ENCODE data around the gene MROH8.

The MROH8 gene

DNA sequence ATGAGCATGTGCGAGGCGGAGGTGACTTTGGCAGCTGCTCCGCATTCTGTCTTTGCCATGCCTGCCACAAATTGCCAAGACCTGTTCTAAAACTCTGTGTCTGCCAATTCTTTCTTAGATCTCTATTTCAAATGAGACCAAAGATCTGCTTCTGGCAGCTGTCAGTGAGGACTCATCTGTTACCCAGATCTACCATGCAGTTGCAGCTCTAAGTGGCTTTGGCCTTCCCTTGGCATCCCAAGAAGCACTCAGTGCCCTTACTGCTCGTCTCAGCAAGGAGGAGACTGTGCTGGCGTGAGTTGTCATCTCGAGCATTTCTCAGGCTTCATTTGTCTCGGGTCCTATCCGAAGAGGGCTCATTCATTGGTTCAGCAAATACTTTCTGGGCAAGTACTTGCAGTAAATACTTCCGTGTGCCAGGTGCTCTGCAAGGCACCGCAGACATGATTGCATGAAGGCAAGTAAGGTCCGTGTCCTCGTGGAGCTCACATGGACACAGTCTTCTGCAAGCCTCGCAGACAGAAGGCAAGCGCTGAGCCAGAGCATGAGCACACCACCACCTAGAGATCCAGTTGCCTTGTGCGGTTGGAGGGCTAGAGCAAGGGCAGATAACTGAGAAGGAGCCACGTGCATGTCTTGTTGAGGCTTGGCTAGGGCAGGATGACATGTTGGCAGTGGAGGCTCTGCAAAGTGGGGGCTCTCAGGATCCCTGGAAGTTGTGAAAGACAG is 19.7 kb upstream of the MROH8 start:
- DNase-seq (ENCODE audit: low read depth) = no peak

DNA sequence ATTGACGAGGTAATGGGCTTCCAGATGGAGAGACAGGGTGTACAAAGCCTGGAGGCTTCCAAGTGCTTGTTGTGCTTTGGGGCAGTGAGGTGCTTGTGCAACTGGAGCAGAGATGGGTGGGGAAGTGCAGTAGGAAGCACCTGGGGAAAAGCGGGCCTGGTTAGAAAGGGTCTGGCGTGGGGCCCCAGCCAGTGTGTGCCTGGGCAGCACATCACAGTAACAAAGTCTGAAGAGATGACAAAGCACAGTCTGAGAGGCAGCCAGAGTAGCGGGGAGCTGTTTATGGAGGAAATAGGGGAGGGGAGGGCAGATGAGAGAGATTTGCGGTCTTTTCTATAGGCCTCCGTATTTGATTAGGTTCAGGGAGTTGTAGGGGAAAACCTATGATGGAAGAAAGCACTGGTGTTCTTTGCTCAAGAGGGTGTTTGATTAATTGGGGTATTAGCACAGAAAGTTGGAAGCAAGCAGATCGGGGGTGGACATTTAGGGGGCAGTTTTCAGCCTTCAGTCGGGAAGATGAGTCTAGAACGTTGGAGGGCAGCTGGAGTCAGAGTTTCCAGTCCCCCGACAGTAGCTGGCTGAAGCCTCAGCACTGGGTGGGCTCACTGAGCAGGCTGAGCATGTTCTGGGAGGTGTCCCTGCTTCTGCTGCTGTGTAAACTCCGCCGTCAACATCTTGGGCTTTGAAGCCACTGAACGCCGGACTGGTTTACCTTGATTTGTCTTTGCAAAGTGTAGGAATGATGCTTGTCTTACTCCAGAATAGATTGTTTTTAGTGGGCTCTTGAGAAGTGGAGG is 15.5 kb upstream of the MROH8 start:
- no peak for DNase-seq (ENCODE audit: low read depth)

DNA sequence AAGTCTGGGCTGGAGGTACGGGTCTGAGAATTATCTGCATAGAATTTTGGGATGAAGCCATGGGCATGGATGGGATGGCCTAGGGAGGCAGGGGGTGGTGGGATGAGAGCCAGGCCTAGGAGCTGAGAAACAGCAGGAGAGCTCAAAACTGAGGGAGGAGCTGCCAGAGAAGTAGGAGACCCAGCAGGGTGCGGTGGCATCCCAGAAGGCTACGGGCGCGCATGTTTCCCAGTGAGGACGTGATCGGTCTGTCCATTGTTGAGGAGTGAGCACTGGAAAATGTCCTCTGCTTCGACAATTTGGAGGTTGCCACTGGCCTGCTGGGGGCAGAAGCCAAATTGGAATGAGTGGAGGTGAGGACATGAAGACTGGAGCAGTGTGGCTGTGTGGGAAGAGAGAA is 14.5 kb upstream of the MROH8 start:
- no peak for DNase-seq (ENCODE audit: low read depth)

DNA sequence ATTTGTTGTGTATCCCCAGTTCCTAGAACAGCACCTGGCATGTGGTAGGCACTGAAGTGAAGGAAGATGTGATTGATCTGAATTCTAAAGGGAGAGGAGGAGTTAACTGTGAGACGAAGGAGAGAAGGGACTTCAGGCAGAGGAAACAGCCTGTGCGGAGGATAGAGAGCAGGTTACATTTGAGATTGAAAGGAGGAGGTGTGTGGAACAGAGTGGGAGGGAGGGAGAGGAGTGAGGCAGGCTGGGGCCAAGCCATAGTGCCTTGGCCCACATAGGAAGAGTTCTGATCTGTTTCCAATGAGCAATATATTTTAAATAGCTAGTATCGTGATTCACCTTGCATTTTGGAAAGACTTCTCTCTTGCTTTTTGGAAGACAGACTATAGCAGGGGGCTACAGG is 13.9 kb upstream of the MROH8 start:
- no peak for DNase-seq (ENCODE audit: low read depth)

DNA sequence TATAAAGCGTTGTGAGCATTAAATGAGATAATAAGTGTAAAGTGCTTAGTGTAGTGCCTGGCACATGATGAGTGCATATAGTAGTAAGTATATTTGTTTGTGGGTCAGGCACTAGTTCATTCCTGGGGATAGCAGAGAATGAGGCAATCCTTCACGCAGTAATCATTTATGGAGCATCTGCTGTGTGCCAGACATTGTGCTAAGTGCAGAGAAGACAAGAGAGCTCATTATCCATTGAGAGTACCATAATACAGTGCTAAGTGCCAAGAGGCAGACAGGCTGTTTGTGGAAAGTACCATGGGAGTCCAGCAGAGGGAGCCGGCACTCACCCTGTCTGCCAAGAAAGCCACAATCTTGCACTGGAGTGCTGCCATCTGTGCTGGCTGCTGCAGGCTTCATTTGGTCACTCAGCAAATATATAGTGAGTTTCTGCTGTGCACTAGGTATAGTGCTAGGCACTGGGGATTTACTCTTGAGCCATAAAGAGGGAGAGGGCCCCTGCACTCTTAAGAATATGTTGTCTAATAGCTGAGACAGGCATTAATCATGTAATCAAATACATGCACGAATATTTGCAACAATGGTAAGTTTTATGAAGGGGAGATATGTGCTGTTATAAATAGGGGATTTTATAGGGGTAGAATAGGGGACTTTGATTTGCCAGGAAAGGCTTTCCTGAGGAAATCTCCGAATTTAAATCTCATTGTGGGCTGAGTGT is 12.9 kb upstream of the MROH8 start:
- DNase-seq (ENCODE audit: low read depth) = peak; percentile 86

DNA sequence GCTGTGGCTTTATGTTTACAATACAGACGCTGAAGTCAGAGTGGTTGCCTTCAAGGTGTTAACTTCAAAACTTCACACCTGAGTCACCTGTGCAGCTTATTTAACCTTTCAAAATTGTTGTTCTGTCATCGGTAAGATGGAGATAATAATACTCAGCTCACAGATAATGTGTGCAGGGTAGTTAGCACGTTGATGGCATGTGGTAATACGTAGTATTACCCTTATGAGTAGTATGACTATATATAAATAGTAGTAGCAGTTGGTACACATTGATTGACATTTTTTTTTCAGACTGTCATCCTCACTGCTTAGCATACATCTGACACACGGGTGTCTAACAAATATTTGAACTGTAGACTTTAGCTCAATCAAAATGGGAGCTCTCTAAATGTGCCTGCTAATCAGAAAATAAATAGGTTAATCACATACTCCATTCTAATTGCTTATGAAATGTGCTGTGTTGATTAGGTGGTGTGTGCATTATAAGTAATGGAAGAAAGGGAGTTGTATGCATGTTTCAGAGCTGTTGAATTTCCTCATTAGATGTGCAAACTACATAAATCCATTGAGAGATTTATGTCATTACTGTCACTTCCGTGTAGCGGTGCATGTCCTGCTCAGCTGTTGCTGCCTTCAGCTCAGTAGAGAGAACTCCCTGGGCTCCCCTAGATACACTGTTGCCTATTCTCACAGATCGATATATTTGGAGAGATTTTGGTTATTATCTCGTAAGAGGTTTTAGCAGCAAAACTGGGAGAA is 11.2 kb upstream of the MROH8 start:
- no peak for DNase-seq (ENCODE audit: low read depth)

DNA sequence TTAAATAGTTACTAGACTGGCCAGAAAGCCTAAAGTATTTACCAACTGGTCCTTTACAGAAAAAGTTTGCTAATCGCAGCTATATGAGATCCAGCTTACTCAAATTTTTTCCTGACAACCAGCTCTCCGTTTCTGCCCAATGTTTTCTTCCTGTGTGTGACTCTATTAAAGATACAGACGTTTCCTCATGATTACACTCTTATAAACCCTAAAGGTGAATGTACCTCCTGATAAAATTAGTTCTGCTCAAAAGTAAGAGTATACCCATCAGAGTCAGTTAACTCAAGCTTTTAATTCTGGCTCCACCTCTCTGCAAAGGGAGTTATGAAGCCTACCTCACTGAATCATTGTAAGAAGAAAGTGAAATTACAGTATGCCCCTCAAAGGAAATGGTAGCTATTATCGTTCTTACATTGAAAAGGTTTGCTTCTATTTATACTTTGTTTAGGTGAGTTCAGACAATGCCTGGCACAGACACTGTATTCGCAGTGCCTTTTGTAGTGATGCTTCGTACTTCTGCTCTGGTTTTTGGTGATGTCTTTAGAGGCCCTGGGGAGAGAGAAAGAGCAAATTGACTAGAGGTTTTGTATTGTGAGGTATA is 10.2 kb upstream of the MROH8 start:
- DNase-seq (ENCODE audit: low read depth) = no peak

DNA sequence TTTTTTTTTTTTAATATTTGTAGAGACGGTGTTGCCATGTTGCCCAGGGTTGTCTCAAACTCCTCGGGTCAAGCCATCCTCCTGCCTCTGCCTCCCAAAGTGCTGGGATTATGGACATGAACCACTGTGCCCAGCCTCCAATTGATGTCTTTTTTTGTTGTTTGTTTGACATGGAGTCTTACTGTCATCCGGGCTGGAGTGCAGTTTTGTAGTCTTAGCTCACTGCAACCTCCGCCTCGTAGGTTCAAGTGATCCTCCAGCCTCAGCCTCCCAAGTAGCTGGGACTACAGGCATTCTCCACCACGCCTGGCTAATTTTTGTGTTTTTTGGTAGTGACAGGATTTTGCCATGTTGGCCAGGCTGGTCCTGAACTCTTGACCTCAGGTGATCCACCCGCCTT is 9.4 kb upstream of the MROH8 start:
- DNase-seq (ENCODE audit: low read depth) = no peak

DNA sequence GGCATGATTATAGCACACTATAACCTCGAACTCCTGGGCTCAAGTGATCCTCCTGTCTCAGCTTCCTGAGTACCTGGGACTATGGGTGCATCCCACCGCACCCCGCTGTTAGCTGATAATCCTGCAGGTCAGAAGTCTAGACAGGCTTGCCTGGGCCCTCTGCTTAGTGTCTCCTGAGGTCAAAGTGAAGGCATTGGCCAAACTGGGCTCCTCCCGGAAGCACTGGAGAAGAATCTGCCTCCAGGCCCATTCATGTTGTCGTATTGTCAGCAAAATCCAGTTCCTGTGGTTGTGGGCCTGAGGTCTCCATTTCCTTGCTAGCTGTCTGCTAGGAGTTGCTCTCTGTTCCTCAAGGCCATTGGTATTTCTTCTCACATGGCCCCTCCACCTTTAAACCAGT is 6.3 kb upstream of the MROH8 start:
- no peak for DNase-seq (ENCODE audit: low read depth)

DNA sequence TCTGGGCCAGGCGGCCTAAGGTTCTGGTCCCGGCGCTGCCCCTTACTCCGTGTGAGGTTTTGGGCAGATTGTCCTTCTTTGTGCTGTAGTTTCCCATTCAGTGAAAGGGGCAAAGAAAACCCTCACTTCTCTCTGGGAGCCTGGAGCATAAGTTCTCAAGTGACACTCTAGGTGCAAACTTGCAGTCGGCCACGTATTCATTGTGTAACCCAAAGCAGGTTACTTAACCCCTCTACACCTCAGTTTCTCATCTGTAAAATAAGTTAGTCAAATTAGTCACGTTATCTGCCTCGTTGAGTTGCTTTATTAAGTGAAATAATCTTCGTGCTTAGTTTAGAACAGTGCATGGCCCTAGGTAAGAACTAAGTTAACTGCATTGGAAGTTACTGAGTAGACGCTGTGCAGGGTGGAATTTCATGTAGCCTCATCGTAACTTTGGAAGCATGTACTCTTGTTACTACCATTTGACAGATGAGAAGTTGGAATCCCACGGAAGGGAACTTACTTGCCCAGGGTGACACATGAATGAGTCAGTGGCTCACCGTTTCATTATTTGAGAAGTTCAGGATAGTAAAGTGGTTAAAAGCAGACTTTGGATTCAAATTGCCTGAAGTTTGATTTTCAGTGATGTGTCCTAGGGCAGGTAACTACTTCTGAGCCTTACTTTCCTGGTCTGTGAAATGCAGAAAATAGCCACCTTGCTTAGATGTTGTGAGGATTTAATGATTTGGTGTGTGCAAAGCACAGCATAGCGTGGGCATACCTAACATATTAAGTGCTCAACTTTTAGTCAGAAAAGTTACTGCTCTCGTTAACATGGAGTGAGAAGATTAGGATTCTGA is 556 bp upstream of the MROH8 start:
- DNase-seq (ENCODE audit: low read depth) = peak; percentile 87

DNA sequence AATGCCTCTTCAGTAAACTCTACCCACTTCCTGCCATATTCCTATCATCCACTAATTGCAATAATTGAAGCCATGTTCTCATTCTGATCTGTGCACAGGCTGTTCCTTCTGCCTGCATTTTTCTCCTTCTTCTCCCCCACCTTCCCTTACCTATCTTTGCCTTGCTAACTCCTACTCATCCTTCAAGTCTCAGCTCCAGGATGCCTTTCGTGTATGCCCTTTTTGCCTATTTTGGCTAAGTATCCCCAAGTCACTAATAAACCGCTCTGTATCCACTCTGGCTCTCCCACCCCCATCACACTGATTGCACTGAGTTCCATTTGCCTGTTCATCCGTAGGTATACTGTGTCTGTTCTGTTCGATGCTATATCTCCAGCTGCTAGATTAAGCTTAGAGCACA is 6.5 kb downstream of the MROH8 start:
- DNase-seq (ENCODE audit: low read depth) = no peak

DNA sequence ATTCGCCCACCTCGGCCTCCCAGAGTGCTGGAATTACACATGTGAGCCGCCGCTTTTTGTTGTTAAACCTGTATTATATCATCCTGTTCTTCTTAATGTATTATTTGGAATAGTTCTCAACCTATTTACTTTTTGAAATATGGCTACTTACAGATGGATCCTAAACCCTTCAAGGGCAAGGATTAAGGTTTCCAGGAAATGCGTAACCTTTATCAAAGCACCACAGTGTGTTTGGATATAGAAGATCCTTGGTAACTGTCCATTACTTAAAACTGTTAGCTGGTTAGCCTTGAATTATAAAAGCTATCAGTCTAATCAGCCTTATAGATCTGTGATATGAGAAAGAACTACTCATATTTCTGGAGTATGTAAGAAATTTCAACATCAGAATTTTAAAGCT is 12.5 kb downstream of the MROH8 start:
- DNase-seq (ENCODE audit: low read depth) = no peak

DNA sequence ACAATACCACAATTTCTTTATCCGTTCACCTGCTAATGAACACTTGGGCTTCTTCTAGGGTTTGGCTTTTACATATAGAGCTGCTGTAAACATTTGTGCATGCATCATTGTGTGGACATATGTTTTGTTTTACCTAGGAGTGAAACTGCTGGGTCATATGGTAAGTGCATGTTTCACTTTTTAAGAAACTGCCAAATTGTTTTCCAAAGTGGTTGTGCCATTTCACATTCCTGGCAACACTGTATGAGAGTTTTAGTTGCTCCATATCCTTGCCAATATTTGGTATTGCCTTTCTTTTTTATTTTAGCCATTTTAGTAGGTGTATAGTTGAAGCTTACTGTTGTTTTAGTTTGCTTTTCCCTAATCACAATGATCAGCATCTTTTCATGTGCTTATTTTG is 14.3 kb downstream of the MROH8 start:
- no peak for DNase-seq (ENCODE audit: low read depth)

DNA sequence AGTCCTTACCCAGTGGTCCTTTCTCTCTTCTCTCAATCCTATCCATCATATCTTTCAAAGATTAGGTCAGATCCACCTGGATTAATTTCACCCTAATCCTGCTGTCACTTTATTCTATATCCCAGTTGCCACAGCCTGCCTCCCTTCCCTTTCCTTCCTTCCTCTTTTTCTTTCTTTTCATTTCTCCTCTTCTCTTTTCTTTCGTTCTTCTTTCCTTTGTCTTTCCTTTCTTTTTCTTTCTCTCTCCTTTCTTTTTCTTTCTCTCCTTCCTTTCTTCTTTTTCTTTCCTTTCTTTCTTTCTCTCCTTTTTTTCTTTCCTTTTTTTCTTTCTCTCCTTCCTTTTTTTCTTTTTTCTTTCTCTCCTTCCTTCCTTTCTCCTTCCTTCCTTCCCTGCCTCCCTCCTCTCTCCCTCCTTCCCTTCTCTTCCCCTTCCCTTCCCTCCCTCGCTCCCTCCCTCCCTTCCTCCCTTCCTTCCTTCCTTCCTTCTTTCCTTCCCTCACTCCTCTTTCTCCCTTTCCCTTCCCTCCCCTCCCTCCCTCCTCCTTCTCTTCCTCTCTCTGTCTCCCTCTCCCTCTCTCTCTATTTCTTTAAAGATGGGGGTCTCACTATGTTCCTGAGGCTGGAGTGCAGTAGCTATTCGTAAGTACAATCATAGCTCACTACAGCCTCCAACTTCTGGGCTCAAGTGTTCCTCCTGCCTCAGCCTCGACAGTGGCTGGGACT is 15.4 kb downstream of the MROH8 start:
- no peak for DNase-seq (ENCODE audit: low read depth)

DNA sequence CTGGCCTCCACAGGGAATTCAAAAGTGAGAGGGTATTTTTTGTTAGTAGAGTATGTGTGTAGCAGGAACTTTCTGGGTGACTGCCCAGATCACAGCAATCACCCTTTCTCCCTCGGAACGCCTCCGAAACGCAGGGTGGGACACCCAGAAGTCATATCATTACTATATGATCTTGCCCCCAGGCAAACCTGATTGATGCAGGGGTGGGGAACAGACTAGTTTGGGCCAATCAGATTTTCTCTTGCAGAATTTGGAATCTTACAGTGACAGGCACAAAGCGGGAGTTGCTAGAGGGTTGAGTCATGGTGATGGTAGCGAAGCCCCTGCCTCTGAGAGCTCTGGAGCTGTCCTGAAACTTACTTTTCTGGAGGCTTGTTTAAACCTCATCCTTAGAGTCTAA is 16.7 kb downstream of the MROH8 start:
- no peak for DNase-seq (ENCODE audit: low read depth)

DNA sequence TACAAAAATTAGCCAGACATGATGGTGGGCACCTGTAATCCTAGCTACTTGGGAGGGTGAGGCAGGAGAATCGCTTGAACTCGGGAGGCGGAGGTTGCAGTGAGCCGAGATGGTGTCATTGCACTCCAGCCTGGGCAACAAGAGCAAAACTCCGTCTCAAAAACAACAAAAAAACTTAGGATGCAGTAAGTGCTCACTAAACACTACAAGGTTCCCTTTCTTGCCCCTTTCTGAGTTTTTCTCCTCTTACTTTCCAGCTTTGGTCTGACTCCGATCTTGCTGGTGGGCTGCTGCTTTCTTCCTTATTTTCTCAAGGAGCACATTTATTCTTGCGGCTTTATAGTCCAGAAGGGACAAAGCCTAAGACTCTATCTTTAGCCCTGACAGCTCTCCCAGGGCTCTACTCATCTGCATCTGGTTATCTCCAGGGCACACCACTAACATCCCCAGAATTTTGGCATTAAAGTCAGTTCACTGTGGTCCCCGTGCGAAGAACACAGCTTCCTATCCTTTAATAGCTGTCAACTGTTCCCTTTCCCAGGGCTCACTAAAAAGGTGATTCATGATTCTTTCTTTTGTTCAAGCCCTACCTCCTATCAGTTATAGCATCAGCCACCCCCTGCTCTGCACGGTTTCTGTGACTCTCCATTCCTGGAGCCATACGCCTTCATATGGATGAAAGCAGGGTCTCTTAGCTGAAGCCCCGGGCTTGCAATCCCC is 17.4 kb downstream of the MROH8 start:
- no peak for DNase-seq (ENCODE audit: low read depth)

DNA sequence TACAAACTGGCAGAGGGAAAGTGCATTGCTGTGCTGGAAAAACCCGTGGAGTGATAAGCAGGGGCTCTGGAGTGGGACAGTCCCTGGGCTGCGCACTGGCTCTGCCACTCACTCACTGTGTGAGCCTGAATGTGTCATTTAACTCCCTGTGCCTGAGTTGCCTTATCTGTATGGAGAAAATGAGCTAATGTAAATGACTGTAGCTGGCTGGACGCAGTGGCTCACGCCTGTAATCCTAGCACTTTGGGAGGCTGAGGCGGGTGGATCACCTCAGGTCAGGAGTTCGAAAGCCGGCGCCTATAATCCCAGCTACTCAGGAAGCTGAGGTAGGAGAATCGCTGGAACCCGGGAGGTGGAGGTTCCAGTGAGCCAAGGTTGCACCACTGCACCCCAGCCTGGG is 18.7 kb downstream of the MROH8 start:
- DNase-seq (ENCODE audit: low read depth) = no peak

DNA sequence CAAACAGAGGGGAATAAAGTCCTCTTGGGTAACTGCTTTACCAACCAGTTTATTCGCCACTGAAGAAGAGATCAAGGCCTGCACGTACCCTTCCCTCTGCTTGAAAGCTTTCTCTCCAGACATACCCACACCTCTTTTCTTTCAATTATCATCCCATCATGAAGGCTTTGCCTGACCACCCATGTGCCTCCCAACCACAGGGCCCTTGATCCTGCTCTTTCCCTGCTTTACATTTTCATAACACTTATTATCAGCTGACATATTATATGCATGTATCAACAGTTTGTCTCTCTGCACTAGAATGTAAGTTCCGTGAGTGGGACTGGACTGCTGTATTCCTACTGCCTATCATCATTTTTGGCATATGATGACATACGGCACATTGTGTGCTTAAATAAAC is 21.1 kb downstream of the MROH8 start:
- DNase-seq (ENCODE audit: low read depth) = no peak

DNA sequence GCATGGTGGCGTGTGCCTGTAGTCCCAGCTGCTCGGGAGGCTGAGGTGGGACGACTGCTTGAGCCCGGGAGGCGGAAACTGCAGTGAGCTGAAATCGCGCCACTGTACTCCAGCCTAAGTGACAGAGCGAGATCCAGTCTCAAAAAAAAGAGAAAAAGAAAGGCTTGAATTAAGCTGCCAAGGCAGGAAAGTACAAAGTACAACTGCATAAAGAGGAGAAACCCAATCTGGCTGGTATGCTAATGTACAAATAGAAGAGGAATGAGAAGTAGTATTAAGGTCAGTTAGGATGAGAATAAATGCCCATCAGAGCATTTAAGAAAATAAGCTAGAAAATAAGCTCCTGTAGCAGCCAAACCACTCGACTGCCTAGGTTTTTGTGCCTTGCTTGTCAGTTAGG is 23.4 kb downstream of the MROH8 start:
- DNase-seq (ENCODE audit: low read depth) = no peak

Data from ELR (cell line).